A549 treated with AZD2906 at 1 μM for 4 hours (cell line): Measurements from ENCODE around the gene MIA3. TPM values are rescaled to one million over a fixed set of nuclear protein-coding genes. Genes with fewer than 3 reads are reported as not detected.

Experiments used
- total RNA-seq: library from RNA; stranded (reverse); fragments of 200-300 nt; extraction: Qiagen RNA extraction; gene quantifications from 5 replicates; pipeline ENCODE4 v1.2.3, GENCODE V29; 2022

MIA3 gene
- 18.8 to 24.1 TPM (median 22.3 TPM) in 5 replicates for total RNA-seq

GRCh38 chr1:222618001-222618879 lies at the start of gene MIA3:
Gene MIA3 (plus strand): TSS chr1:222618097. CDS start chr1:222618111, 14 bp downstream.

GRCh38 chr1:222589462-222590302 lies 28.2 kb upstream of the MIA3 start, which contains the start of gene TAF1A:
Gene TAF1A (minus strand): TSS chr1:222589933.

GRCh38 chr1:222712253-222713090 lies 94.6 kb downstream of the MIA3 start, which contains the start of the genes AIDA and BROX:
Gene AIDA (minus strand): TSS chr1:222712491. CDS start chr1:222712317, 174 bp downstream.
Gene BROX (plus strand): TSS chr1:222712564. CDS start chr1:222715700, 3,136 bp downstream.

Other genes starting within 250 kb of the MIA3 start
- gene HHIPL2, start 70.0 kb upstream of the MIA3 start, total RNA-seq: 9.1 to 11.6 TPM (median 9.8 TPM) in 5 replicates
- 7.5 to 11.2 TPM (median 8.7 TPM) in 5 replicates for gene TAF1A, start 28.2 kb upstream of the MIA3 start, total RNA-seq
- gene AIDA, start 94.4 kb downstream of the MIA3 start, total RNA-seq: 60.7 to 69.9 TPM (median 68.4 TPM) in 5 replicates
- 17.8 to 23.9 TPM (median 18.4 TPM) in 5 replicates for gene BROX, start 94.5 kb downstream of the MIA3 start, total RNA-seq
- gene FAM177B, start 119.1 kb downstream of the MIA3 start, total RNA-seq: not detected in 5 replicates
- 1.5 to 2.0 TPM (median 1.8 TPM) in 5 replicates for gene DISP1, start 196.9 kb downstream of the MIA3 start, total RNA-seq